T1000 (cell line): ENCODE measurements around the gene IER2.

Source experiments
- DNase-seq: peaks from one replicate; lab custom pipeline; 2025; ENCODE audit warnings: mixed read lengths; lab: John Stamatoyannopoulos, UW

The IER2 gene, protein sequence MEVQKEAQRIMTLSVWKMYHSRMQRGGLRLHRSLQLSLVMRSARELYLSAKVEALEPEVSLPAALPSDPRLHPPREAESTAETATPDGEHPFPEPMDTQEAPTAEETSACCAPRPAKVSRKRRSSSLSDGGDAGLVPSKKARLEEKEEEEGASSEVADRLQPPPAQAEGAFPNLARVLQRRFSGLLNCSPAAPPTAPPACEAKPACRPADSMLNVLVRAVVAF

DNA sequence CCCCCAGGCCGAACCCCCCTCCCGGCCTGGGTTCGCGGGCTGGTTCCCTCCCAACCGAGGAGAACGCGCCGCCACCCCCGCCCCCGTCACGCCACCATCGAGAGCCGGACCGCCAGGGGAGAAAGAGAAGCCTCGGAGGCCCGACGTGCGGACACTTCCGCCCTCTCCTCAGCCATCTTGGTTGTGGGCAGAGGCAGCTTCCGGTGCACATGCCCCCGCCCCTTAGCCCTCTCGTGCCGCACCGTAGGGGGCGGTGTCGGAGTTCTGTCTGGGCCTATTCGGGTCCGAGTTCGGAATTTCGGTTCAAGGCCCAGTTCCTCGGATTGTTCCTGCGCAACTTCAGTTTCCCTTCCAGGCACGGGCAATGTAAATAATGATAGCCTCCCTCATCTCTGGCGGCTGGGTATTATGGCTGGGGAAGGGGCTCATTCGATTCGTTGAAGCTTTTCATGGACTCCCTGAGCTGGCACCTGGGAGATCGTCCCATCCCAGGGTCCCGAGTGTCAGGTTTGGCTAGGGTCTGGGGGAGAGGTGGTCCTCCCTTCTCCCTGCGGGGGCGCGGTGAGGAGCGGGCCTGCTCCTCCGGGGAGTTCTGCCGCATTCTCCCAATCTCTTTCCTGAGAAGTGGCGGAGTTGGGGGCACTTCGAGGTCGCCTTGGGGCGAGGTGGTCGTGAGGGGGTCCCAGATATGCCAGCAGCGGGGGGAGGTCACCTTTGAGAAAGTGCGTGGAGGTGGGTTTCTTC, at the start of gene IER2, which contains the start of gene STX10:
IER2 (plus strand) TSS at position 225 of the 744 bp plus-strand sequence. CDS start 2,776 bp downstream, outside the sequence.
STX10 (minus strand) TSS at position 189 of the 744 bp plus-strand sequence. CDS start 202 bp downstream, outside the sequence.
- DNase-seq = peak; percentile 80

DNA sequence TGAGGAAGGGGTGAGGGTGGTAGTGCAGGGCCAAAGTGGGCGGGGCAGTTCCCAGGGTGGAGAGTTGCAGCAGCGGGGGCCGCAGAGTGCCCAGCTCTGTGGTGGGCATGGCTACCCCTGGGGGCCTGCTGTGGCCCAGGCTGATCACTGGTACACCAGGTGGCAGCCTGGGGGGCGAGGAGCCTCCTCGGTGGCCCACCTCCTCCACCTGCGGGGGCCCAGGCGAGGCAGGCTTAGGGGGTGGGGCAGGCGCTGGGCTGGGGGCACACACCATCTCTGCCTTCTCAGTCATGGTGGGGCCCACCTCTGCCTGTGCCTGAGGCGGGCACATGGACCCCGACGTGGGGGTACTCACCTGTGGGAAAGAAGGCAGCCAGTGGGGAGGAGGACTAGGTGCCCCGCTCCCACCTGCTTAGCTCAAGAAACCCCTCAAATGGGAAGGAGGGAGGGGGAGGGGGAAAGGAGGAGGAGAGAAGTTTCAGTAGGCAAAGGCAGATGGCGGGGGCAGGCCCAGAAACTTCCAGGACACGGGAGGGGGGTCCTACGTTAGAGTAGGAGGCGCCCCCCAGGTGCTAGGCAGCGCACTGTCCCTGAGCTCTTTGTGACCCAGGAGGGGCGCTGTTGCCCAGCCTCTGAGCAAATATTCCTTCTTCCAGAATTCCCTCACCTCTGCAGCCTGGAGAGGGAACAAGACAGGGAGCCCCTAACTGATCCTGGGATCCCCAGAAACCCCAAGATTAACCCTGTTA, 49.2 kb upstream of the IER2 start:
- DNase-seq = no peak

DNA sequence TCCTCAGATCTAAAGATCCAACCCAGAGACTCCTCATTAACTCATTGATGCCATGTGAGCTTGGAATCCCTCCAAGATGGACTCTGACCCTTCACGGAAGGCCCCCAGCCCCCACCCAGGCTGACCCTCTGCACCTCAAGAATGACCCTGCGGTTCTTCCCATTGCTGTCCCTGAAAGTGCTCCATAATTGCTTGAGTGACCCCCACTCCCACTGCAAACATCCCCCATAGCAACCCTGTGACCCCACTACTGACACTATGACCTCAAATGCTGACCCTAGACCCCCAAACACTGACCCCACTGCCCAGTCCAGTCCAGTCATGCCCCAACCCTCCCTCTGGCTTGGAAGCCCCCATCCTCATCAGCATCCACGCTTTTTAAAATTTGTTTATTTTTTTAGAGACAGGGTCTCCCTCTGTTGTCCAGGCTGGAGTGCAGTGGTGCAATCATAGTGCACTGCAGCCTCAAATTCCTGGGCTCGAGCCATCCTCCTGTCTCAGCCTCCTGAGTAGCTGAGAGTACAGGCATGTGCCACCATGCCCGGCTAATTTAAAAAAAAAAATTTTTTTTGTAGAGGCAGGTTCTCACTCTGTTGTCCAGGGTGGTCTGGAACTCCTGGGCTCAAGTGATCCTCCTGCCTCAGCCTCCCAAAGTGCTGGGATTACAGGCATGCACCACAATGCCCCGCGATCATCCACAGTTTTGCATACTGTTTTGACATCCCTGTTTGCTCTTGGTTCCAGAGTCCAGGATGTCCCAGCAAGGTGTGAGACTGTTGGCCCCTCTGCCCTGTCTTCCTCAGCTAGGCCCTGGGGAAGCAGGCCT, 48.4 kb upstream of the IER2 start:
- no peak for DNase-seq

DNA sequence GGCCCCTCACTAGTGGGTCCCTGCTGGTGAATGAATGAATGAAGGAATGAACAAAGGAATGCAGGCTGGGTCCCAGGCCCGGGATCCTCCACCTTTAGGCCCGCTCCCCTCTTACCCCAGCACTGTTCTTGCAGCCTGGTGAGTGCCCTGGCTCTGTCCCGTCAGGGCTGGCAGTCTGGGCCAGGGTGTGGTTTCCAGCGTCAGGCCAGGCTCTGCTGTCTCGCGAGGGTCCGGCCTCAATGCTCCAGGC, 47.9 kb upstream of the IER2 start:
- no peak for DNase-seq

DNA sequence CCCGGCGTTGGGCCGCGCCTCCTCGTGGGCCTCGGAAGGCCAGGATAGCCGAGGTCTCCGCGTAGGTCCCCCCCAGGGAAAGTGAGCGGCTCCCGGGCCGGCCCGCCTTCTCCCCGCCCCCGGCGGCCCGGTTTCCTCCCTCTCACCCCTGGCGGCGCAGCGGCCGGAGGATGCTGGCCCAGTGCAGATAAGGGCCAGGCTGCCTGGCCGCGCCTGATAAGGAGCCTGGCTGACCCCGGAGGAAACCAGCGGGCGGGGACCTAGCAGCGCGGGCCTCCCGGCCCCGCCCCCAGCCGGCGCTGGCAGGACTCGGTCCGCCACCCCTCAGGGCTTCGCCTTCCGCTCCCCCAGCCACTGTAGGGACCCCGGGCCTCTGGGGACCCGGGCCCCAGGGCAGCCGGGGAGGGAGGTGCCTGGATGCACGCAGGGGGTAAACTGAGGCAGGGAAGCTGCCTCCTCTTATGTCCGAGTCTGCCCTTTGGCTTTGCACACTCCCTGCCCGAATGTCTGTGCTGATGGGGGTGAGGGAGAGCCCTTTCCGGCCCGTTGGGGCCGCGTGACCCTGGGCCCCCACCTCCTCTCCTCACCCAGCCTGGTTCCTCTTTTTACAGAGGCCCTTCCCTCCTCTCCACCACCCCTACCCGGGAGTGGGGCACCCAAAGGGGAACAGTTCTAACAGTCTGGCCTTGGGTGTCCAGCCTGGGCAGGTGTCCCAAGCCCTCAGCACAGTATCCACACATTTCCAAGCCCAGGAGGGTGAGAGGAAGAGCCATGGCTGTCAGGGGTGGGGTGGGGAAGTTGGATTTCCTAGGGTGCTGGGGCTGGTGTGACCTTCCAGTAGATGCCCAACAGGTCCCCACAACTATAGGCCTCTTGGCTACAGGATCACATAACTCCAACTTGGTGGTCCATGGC, 47.3 kb upstream of the IER2 start, which contains the start of gene LYL1:
LYL1 (minus strand) TSS at position 193 of the 915 bp plus-strand sequence. CDS start 1,687 bp downstream, outside the sequence.
- peak; percentile 30 for DNase-seq

DNA sequence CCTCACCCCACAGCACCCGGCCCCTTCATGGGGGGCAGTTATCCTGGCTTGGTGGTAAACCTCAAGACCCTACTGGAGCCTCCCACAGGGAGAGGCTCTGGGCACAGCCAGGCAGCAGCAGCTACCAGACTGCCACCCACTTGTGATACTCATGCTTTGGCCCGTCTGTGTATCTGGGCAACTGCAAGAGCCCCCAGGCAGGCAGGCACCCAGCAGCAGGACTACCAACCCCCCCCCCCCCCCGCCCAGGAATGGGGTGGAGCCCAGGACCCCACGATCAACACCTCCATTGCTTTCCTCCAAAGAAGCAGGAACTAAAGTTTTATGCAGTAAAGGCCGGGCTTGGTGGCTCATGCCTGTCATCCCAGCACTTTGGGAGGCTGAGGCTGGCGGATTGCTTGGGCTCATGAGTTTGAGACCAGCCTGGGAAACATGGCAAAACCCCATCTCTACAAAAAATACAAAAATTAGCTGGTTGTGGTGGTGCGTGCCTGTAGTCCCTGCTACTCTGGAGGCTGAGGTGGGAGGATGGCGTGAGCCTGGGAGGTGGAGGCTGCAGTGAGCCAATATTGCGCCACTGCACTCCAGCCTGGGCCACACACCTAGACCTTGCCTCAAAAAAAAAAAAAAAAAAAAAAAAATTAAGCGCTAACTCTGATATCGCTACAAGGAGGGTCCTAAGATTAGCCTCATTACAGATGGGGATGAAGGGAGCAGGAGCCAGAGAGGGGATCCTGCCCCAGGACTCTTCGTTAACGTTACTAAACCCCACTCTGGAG, 46.4 kb upstream of the IER2 start:
- no peak for DNase-seq

DNA sequence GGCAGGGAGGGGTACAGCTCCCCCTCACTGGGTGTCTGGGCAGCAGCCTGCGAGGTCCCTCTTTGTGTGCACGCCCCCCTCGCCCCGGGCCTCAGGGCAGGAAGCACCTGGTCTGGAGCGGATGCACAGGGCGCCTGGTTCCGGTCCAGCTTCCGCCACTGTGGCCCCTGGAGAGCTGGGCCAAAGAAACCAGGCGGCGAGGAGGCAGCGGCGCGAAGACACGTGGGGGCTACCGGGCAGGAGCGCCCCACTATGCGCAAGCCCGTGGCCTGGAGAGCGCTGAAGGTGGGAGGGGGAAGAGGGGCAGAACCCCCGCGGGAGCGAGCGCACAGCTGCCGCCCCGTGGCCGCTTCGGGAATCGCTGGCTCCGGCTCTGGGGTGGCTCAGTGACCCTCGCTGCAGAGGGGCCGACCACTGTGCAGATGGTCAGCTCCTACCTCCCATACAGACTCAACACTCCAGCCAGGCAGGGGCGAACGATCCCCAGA, 45.8 kb upstream of the IER2 start:
- no peak for DNase-seq

DNA sequence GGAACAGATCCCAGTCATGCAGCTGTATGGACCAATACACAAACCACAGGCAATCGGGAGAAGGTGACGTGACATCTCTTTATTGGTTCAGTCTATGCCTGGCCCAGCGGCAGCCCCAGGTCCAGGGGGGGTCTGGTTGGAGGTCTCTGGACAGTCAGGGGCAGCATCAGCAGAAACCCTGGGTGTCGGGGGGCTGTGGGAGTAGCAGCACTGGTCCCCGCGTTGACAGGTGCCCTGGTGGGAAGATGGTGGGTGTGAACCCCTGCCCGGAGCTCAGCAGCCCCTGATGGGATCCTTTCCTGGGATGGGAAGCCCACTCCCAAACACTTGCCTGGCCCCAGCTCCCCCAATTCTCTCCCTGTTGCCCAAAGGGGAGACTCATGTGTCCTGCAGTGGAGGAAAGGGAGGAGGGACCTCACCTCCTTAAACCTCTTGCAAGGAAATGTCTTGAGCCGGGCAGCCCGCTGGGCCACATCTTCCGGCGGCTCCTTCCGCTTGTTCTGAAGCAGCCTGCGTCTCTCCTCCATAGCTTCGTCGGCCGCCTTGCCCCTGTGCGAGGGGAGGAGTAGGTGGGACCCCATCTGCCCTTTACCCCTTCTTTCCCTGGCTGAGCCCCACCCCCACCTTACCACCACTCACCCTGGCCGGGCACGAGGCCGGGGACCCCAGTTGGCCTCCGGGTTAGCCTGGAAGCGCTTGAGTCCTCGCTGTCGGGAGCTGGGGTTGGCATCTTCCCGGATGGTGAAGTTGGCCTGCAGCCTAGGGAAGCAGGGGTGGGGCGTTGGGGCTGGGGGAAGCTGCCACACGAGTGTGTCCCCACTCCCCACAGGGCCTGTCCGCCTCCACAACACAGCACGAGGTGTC, 45.1 kb upstream of the IER2 start:
- DNase-seq = no peak

DNA sequence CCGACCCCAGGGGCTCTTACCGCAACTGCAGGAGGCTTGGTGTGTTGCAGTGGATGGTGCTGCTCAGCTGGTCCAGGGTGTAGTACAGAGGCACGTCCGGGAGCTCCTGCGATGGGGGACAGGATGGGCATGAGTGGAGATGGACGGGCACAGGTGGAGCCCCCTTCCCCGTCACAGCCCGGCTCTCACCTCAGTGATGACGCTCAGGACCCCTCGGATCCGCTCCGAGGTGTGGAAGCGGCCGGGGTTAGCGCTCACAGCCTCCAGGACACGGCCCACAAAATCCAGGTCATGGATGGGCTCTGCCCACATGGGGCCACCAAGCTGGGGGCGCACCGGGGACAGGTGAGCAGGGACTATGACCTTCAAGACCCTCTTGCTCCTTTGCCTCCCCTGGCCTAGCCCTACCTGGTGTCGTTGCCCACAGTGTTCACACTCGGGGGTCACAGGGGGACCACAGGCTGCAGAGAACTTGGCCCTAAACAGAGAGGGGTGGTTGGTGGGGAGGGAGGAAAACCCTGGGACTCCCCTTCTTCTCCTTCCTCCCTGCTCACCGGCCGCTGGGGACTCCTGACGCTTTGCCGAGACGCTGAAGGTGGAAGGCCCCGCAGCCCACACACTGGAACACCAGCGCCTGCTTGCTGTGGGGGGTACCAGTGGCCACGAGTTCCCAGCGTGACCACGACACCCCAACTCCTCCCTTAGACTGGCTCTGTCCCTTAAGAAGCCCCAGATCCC, 40.7 kb upstream of the IER2 start:
- no peak for DNase-seq

DNA sequence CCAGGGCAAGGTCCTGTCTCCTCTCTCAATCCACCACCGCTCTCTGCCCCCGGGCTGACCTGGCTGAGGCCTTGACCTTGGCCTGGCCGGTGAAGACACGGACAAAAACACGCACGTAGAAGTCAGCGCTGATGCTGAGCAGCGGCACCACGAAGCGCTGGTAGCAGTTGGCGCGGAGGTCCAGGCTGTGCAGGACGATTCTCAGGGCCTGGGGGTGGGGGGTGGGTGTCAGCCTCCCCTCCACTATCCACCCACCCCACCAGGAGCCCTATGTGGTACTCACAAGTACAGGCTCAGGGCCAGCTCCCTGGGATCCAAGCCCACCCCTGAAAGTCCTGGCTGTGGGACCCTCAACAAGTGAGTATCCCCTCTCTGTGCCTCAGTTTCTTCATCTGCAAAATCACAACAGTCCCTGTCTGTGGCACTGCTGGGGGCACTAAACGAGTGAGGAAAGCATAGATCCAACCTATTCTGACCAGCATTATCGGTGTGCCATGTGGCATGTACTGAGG, 40.1 kb upstream of the IER2 start:
- no peak for DNase-seq

DNA sequence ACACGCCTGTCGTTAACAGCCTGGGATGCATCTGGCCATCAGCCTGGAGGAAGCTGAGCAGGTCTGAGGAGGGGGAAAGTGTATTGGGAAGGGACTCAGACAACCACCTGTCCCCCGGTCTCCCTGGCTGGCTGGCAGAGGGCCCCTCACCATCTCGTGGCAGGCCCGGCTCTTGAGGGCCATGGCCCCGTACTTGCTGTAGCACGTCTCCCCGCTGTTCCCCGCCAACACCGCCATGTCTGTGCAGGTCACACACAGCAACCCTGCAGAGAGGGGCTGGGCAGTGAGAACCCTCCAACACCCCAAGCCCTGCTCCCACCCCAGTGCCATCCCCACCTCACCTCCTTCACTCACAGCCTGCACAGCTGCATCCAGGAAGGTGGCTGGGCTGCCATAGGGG, 37.7 kb upstream of the IER2 start:
- DNase-seq = no peak

DNA sequence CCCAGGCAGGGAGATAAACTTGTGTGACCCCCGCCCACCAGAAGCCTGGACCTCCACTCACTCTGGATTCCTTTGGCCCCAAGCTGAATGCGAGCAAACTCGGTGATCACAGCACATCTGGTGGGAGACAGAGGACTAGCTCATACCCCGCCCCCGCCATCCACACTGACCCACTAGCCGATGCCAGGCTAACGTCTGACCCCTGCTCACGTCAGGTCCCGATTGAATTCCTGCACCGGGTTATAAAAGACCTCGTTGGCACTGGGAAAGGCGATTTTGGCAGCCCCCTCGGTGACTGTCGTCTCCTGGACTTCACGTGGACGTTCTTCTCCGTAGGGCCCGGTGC, 34.3 kb upstream of the IER2 start:
- DNase-seq = no peak

DNA sequence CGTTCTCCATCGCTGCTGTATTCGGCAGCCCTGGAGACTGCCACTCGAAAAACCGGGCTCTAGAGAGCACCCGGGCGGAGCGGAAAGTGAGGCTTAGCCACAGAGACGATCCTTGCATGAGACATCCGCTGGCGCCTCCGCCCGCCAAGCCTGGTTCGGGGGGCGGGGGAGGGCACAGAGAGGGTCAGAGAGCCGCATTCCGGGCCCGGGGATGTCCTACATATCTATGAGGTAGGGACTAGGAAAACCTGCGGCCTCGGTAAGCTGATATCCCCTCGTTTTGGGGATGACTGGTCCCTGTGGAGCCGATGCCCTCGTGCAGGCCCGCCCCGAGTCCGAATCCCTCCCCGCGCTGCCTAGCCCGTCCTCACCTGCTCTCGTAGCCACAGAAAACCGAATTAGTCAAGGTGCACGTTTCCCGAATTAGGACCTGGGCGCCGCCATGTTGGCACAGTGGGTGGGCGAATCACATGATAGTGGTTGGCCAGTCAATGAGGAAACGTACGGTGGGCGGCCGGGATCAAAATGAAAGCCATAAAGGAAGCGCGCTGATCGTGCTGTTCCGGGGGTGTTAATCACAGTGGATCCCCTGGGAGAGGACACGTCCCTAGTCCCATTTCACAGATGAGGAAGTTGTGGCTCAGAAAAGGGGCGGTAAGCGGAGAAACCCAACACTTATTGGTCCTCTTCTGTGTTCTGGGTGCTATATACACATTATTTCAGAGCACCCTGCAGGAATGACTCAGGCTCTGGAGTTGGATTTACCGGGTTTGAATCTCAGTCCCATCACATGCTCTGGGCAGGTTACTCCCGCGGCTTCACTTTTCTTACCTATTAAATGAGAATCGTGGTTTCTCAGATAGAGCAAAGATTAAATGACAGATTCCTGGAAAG, 33.7 kb upstream of the IER2 start, which contains the start of gene TRMT1:
TRMT1 (minus strand) TSS at position 459 of the 894 bp plus-strand sequence; CDS start at position 118, 341 bp downstream.
- peak; percentile 76 for DNase-seq

DNA sequence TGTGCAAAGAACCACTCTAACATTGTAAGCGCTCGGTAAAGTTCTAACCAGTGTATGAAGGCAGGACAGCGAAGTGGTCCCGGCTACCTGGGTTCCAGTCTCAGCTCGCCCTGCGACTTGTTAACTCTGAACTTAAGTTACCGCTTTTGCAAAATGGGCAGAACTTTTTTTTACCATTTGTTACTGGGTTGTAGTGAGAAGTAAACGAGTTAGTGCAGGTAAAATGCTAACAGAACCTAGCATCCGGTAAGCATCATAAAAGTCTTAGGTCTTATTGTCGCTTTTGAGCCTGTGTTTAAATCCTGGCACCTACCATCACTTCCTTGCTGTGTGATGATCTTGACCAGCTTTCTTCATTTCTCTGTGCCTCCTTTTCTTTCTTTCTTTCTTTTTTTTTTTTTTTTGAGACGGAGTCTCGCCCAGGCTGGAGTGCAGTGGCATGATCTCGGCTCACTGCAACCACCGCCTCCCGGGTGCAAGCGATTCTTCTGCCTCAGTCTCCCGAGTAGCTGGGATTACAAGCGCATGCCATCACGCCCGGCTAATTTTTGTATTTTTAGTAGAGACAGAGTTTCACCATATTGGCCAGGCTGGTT, 32.9 kb upstream of the IER2 start:
- no peak for DNase-seq

DNA sequence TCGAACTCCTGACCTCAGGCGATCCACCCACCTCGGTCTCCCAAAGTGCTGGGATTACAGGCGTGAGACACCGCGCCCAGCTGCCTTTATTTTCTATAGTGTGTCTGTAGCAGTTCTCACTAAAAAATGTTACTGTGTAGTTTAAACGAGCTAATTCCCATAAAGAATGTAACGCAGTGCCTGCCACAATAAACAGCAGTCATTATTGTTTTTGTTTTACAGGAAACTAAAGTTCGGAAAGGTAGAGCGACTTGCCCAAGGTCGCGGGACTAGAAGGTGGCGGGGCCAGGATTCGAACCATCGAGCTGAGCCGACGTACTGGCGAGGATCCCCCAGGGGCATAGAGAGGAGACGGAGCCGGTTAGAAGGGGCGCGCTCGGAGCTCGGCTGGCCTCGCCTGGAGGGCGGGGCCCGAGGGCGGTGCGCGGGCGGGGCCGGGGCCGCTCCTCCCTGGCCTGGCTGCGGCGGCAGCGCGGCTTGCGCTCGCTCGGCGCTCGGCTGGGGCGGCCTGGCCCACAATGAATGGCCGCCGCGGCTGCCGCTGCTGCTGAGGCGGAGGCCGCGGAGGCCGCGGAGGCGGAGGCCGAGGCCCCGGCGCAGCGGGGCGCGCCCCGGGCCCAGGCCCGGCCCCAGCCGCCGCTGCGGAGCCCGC, 32.3 kb upstream of the IER2 start, which contains the start of gene NACC1:
NACC1 (plus strand) TSS at position 493 of the 652 bp plus-strand sequence. CDS start 16,944 bp downstream, outside the sequence.
- DNase-seq = peak; percentile 82
